GF-D8 (cell line): Measurements from ENCODE around the gene TANC2.
"Not testable (repeated sequence)": the region's sequence is repeated elsewhere in the genome, so short reads cannot be mapped to it uniquely, and the experiment has no call there.

Experiments
- DNase-seq: peaks from one replicate; lab custom pipeline; 2025; lab: John Stamatoyannopoulos, UW

The TANC2 gene

DNA sequence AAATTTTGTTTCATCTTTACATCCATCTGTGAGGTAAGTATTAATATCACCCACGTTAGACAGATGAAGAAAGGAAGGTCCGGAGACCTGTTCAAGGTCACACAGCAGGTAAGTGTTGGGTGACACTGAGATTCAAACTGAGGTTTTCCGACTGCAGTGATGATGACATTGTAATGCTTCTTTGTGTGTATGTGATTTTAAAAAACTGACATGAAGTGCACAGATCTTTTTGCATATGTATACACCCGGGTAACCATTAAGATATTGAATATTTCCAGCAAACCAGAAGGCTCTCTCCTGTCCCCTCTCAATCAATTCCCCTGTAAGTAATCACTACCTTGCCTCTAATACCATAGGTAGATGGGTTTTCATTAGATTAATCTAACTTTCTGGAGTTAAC is 1.5 kb upstream of the TANC2 start:
- DNase-seq = no peak

DNA sequence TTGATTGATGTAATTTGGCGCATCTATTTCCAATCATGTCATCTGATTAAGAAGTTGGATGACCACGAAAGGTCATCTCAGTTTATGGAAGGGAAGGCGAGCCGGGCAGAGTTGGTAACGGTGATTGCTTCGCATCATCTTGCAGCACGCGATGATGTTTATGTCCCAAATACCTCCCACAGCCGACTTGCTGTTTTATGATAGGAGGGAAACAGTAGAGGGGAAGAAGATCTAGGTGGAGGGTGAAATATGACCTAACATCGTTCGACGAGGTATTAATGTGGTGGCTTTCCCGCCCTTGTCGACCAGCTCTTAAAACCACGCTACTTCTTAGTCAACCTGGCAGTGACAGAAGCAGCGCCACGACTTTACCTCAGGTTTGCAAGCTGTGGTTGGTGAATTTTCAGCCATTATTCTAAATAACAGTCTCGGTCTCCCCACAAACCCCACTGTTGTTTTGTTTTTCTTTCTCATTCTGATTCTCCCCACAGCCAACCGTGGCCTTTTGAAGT is 805 bp upstream of the TANC2 start:
- no peak for DNase-seq

DNA sequence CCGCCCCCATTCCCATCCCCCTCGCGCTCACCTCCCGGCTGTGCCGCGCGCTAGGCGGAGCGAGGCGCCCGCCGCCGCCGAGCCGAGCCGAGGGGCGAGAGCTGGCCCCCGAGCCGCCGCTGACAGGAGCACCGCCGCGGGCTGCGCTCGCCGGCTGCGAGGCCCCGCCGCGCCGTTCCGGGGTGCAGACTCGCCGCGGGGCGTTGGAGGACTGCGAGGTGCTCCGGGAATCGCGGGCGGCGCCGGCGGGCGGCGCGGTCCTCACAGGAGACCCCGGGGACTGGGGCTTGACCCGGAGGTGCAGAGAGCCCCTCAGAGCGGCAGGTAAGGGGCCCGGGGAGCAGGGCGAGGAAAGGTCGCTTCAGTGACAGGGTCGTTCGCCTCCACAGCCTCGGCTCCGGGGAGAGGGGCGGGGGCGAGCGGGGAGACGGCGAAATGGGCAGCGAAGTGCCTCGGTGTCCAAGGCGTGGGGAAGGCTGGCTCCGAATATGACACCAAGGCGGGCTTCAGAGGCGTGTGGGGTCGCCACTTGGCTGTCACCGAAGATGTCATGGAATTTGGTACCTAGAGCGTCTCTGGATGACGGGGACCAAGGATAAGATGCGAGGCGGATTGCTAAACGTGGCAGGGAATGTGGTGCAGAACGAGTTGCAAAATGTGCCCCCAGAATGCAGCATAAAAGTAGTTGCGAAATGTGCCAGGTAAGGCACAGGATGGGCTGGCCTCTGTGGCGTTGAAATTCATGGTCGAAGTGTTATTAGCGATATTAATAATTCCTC is 580 bp downstream of the TANC2 start:
- no peak for DNase-seq

DNA sequence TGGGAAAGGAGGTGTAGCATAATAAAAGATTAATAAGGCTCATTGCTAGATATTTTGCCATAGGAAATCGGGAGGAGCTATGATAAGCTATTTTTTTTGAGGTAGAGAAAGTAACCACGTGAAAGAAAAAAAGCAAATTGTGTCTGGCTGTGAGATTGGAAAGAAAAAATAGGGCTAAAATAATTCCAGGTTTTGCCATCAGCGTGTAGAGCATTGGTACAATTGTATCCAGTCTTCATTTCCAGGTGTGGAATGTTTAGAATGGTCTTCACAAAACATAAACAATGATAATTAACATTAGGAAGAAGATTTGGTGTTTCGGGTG is 1.1 kb downstream of the TANC2 start:
- no peak for DNase-seq

DNA sequence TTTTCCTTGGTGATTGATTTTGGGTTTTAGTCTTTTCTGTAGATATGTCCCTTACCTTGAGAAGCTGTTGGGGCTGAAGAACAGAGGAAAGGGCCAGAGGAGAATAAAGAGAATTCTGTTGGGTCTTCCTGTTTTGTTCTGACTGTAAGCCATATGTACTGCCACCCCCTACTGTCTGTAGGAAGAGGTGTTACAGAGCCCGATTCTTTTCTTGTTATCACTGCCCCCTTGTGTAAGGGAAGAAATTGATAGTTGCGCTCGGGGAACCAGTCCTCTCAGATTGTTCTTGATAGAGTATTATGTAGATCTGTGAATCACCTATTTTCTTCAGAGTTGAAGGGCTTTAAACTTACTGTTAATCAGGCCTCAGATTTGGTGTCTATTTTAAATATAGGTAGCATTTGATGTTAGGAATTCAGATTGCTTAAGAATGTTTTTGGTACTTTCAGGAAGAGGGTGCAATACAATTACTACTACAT is 2.4 kb downstream of the TANC2 start:
- DNase-seq = peak; percentile 65

DNA sequence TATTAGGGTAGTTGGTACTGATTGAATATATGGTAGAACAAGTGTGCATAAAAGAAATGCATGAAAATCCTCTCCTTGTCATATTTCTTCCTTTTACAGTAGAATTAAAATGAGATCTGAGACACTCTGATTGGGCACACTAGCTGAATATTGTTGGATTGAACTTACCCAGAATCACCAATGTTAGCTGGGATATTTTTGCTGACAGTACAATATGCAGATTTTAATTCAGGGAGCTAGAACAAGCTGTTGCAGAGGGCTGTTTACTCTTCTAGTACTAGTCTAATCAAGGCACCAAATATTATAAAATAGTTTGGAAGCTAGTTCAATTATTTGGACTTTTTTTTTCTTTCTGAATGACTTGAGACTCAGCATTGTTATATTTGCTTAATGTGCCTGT is 4.6 kb downstream of the TANC2 start:
- DNase-seq = no peak

DNA sequence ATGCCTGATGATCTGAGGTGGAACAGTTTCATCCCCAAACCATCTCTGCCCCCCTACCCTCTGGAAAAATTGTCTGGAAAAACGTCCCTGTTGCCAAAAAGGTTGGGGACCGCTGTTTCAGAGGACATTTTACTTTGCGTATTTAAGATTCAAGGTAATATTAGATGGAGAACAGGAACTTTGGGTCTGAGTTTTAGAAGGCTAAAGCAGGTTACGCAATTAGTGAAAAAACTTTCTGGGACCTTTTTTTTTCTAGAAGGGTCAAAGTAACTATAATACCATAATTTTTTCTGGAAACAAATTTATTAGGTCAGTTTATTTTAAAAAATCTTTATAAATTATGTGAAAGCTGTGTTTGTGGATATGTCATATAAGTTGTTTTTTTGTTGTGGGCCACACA is 5.8 kb downstream of the TANC2 start:
- DNase-seq = no peak

DNA sequence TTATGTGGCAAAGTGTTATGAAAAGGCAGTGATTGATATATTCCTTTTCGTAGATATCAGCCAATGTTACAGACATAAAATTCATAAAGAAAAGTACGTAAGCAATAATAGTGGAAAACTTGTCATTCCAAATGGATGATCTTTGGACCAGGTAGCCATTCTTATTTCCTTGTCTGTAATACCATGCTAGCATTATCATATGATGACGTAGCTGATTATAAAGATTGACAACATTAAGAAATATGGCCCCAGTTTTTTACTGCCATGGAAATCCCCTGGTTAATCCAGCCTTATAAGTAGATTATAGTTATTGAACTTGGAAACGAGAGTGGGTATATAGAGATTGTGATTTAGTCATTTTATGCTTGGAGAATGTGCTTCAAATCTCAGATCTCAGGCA is 8.8 kb downstream of the TANC2 start:
- no peak for DNase-seq

DNA sequence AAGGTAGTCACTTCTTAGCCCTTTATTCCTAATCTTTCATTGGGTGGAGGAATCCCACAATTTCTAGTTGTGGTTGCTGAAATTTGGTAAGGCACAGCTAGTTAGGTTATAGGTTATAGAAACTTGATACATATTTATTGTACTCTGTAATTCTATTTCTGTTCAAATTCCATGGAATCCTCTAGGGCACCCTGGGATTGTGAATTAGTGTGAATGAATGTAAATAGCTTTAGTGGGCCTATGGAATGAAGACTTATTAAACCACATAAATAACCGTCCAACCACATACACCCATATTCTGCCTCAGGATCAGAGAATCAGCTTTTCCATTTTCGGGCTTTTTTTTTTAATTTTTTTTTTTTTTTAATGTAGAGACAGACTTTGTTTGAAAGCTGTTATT is 9.2 kb downstream of the TANC2 start:
- DNase-seq = no peak

DNA sequence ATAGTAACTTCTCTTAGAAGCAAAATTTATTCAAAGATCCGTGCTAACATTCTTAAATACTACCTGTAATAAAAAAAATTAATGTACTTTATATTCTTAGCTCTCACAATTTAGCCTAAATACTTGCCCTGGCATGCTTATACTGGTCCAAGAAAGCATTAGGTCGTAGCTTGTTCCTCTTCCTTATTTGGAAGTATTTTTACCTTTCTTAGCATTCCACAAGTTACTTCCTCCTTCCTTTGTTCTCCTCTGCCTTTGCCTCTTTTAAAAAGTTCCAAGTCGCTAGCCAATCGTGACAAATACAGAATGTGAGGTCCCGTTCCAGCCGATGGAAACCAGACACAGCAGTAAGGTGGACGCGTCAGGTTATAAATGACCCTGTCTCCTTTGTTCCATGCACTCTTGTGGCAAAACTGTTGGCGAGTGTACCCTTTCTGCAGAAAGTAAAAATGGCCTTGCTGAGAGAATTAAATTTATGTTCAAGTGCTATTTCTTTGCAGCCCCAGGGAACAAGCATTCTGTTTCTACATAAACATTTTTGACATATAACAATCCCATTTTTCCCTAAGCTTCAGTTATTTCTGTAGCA is 10.7 kb downstream of the TANC2 start:
- DNase-seq = not testable (repeated sequence)

DNA sequence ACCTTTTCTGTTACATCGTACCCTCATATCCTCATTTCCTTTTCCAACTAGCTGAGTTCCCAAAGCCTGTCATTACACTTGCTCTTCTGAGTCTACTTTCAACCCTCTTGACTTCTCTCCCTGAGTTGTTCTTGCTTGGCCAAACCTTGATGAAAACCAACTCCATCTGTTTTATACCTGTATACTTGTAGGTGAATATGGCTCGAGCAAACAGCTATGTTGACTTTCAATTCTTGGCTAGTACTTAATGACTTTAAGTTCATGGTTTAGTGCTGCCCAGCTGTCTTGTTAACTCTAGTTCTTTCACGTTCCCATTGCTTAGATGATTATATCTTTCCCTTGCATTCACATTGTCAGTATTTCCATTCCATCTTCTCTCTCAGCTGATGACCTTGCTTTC is 14.8 kb downstream of the TANC2 start:
- DNase-seq = no peak

DNA sequence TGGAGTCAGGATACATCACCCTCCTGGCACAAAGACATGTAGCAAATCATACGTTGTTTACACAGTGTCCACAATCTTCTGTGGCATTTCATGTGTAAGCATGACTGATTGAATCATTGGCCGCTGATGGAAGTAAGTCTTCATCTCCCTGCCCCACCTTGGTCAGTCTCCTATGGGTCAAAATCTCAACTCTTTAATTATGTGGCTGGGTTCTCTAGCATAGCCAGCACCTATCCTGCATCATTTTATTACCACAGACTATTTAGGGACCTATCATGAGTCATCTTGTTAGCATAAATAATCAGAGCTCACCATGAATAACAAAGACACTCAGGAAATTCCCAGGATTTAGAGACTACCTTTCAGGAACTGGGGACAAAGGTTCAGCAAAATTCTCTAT is 15.9 kb downstream of the TANC2 start:
- DNase-seq = no peak

DNA sequence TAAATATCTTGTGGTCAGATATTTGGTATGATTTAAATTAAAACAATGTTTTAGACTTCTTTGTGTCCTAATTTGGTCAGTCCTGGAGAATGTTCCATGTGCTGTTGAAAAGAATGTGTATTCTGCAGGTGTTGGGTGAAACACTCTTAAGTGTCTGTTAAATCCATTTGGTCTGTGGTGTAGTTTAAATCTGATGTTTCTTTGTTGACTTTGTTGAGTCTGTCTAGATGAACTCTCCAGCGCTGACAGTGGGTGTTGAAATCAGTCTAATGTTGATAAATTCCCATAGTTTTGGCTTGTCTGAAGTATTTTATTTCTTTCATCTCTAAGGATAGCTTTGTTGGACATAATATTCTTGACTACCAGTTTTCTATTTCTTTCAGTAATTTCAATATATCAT is 18.8 kb downstream of the TANC2 start:
- DNase-seq = no peak

DNA sequence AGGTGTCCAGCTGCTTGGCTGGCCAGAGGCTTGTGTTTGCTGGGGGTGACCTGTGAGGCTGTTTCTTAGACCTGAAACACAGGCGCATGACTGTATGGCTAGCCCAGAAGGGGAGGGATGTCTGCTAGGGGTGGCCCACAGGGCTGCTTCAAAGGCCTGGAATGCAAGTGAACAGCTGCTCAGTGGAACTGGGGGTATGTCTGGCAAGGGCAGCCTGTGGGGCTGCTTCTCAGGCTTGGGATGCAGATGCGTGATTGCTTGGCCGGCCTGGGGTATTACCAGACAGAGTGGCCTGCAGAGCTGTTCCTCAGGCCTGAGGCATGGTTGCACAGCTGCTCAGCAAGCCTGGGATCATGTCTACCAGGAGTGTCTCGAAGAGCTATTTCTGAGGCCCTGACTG is 20.5 kb downstream of the TANC2 start:
- DNase-seq = no peak

DNA sequence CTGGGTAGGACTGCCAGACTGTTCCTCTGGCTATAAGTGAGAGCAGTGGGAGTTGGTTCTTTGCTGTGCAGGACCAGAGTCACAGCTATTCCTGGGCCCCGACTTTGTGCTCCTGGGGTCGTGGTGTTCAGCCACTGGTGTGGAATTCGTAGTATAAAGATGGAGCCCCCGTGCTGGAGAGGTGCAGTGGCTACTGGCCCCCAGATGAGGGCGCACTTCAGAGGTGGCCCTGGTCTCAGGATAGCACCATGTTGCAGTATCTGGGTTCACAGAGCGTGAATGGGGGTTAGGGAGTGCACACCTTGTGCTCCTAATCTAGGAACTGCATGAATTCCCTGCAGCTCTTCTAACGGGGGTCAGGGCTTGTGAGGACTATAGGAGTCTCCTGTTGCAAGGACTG is 21.1 kb downstream of the TANC2 start:
- DNase-seq = no peak

DNA sequence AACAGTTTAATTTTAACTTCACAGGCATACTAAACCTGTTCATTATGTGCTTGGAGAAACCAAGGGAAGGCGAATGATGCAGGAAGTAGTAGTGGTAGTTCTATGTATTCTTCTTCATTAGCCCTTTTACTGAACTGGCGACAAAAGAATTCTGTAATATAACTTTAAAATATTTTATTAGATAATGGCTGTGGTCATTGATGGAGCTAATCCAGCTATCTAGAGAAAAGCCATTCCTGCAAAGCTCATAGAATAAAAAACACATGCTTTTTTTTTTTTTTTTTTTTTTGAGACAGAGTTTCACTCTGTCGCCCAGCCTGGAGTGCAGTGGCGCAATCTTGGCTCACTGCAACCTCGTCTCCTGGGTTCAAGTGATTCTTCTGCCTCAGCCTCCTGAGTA is 23.5 kb downstream of the TANC2 start:
- DNase-seq = no peak

DNA sequence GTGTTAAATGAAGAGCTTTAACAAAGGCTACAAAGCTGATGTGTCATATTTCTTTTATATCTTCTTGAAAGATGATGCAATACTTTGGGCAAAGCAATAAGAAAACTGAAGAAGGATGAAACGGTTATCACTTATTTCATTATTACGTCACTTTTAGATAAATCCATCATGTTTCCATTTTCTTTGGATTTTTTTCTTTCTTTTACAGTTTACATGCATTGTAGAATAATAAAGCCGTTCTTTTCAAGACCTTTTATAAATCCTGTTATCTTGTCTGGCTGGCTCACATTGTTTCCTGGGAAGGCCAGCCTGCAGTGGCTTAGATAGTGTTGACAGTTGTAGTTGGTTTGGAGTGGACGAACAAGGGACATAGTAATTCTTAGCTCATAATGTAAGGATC is 28.9 kb downstream of the TANC2 start:
- DNase-seq = no peak

DNA sequence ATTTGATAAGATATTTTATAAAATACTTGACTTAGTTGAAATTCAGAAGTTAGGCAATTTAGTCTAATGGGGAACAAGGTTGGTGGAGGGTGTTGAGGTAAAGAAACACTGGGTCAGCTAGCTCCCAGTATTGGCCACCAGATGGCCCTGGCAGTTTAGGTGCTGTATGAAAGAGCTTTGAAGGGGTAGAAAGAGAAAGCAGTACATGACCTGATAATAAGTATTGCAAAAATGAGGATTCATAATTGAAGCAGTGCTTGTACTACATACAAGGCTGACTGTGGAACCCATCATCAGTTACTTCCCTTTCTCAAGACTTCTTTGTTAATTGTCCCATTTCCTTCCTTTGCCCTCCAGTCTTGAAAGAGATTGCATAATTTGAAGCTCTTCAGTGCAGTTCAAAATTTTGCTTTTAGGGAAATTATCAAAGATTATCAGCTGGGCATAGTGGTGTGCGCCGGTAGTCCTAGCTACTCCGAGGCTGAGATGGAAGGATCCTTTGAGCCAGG is 29.4 kb downstream of the TANC2 start:
- DNase-seq = peak; percentile 73

DNA sequence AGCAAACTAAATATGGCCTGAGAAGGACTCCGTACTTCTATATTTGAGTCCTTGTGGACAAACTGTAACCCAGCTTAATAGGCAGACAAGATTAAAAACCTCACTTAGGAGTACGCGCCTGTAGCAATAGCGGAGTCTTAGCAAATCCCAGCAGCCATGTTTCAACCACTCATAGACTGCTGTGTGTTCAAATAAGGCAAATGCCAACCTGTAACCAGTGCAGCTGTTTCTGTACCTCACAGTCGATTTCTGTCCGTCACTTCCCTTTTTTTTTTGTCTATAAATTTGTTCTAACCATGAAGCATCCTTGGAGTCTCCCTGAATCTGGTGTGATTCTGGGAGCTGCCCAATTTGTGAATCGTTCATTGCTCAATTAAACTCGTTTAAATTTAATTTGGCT is 30.2 kb downstream of the TANC2 start:
- DNase-seq = no peak

DNA sequence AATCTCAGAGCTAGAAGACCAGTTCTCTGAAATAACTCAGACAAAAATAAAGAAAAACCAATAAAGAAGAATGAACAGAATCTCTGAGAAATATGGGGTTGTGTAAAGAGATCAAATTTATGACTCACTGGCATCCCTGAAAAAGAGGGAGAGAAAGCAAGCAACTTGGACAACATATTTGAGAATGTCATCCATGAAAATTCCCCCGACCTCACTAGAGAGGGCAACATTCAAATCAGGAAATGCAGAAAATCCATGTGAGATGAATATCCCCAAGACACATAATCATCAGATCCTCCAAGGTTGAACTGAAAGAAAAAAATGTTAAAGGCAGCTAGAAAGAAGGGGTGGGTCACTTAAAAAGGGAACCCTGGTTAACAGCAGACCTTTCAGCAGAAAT is 32.1 kb downstream of the TANC2 start:
- DNase-seq = no peak

DNA sequence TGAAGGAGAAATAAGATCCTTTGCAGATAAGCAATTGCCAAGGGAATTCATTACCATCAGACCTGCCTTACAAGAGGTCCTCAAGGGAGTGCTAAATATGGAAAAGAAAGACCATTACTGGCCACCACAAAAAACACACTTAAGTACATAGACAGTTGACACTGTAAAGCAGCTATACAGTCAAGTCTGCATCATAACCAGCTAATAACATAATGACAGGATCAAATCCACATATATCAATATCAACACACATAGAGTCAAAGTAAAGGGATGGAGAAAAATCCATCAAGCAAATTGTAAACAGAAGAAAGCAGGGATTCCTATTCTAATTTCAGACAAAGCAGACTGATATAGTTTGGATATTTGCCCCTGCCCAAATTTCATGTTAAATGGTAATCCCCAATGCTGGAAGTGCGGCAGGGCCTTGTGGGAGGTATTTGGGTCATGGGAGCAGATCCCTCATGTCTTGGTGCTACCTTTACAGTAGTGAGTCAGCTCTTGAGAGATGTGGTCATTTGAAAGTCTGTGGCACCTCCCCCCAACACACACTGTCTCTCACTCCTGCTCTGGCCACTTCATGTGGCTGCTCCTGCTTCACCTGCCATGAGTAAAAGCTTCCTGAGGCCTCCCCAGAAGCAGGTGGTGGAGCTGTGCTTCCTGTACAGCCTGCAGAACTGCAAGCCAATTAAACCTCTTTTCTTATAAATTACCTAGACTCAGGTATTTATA is 32.8 kb downstream of the TANC2 start:
- DNase-seq = no peak

DNA sequence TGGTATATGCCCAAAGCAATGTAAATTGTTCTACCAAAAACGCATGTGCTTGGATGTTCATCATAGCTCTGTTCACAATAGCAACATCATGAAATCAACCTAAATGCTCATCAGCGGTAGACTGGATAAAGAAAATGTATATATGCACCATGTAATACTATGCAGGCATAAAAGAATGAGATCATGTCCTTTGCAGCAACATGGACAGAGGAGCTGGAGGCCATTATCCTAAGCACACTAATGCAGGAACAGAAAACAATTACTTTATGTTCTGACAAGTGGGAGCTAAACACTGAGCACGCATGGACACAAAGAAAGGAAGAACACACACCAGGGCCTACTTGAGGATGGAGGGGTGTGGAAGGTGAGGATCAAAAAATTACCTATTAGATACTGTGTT is 33.7 kb downstream of the TANC2 start:
- no peak for DNase-seq
